ENCODE data around the gene SFMBT1.

SFMBT1 gene

GRCh38 chr3:53077476-53078220 is 31.8 kb upstream of the SFMBT1 start:
- Histone ChIP-seq H3K9ac (ENCODE audit: low read depth, low read length) (no peak overlapping the region), H3K4me3 (ENCODE audit: low read depth in 1 of 2, low read length in 2 of 2) (no peak overlapping the region), H3K9me3 (ENCODE audit: insufficient read depth, low read length, severe bottlenecking) (no peaks in the 10 kb centered on the region), H3K79me2 (ENCODE audit: insufficient read depth, low read length) (no peaks in the 10 kb centered on the region), H3K27me3 (ENCODE audit: insufficient read depth, low read length, poor library complexity) (no peaks in the 10 kb centered on the region), H3K36me3 (ENCODE audit: insufficient read depth, low read length) (no peaks in the 10 kb centered on the region), H3K27ac (ENCODE audit: low read length) (no peak overlapping the region), H3K4me1 (ENCODE audit: insufficient read depth, low read length) (peaks cover 6% of the 10 kb centered on the region), H3K4me2 (ENCODE audit: insufficient read depth, low read length) (no peak overlapping the region), H4K20me1 (ENCODE audit: insufficient read depth, low read length) (no peaks in the 10 kb centered on the region), H2AFZ (ENCODE audit: low read depth, low read length) (no peak overlapping the region)
- TF ChIP-seq CTCF (IDR thresholded peaks at IDR 0.05; ENCODE audit: borderline replicate concordance, extremely low read depth, low read length, poor library complexity, severe bottlenecking) (no peak), EZH2 (IDR thresholded peaks at IDR 0.05; ENCODE audit: borderline replicate concordance, low read depth, low read length, severe bottlenecking) (no peak)
- no peak for DNase-seq
- ATAC-seq (ENCODE audit: insufficient read depth, low read depth) = no peak

- H3K27me3 ChIP-seq (ENCODE audit: insufficient read depth, low read length, poor library complexity) = no peaks in the 10 kb centered on the region
- H3K27ac ChIP-seq (ENCODE audit: low read length) = no peak overlapping the region
- no peak overlapping the region for H3K9ac ChIP-seq (ENCODE audit: low read depth, low read length)
- DNase-seq (no peak), ATAC-seq (ENCODE audit: insufficient read depth, low read depth) (no peak)
- H2AFZ ChIP-seq (ENCODE audit: low read depth, low read length) = no peak overlapping the region
- H4K20me1 ChIP-seq (ENCODE audit: insufficient read depth, low read length) = no peaks in the 10 kb centered on the region
- no peaks in the 10 kb centered on the region for H3K79me2 ChIP-seq (ENCODE audit: insufficient read depth, low read length)
- H3K36me3 ChIP-seq (ENCODE audit: insufficient read depth, low read length) = no peaks in the 10 kb centered on the region
- H3K9me3 ChIP-seq (ENCODE audit: insufficient read depth, low read length, severe bottlenecking) = no peaks in the 10 kb centered on the region
- no peak overlapping the region for H3K4me2 ChIP-seq (ENCODE audit: insufficient read depth, low read length)
- TF ChIP-seq CTCF (IDR thresholded peaks at IDR 0.05; ENCODE audit: borderline replicate concordance, extremely low read depth, low read length, poor library complexity, severe bottlenecking) (no peak), EZH2 (IDR thresholded peaks at IDR 0.05; ENCODE audit: borderline replicate concordance, low read depth, low read length, severe bottlenecking) (no peak)
- H3K4me3 ChIP-seq (ENCODE audit: low read depth in 1 of 2, low read length in 2 of 2) = no peak overlapping the region
- H3K4me1 ChIP-seq (ENCODE audit: insufficient read depth, low read length) = peaks cover 15% of the 10 kb centered on the region
Observed at GRCh38 chr3:53075743-53076140, 29.9 kb upstream of the SFMBT1 start.

GRCh38 chr3:53074761-53075742 is 29.2 kb upstream of the SFMBT1 start:
- no peaks in the 10 kb centered on the region for H3K36me3 ChIP-seq (ENCODE audit: insufficient read depth, low read length)
- no peaks in the 10 kb centered on the region for H3K27me3 ChIP-seq (ENCODE audit: insufficient read depth, low read length, poor library complexity)
- no peak overlapping the region for H3K9ac ChIP-seq (ENCODE audit: low read depth, low read length)
- ATAC-seq (ENCODE audit: insufficient read depth, low read depth) = no peak
- no peaks in the 10 kb centered on the region for H3K9me3 ChIP-seq (ENCODE audit: insufficient read depth, low read length, severe bottlenecking)
- TF ChIP-seq EZH2 (IDR thresholded peaks at IDR 0.05; ENCODE audit: borderline replicate concordance, low read depth, low read length, severe bottlenecking) = no peak
- TF ChIP-seq CTCF (IDR thresholded peaks at IDR 0.05; ENCODE audit: borderline replicate concordance, extremely low read depth, low read length, poor library complexity, severe bottlenecking) = no peak
- DNase-seq = no peak
- H3K4me2 ChIP-seq (ENCODE audit: insufficient read depth, low read length) = no peak overlapping the region
- no peak overlapping the region for H2AFZ ChIP-seq (ENCODE audit: low read depth, low read length)
- H3K79me2 ChIP-seq (ENCODE audit: insufficient read depth, low read length) = no peaks in the 10 kb centered on the region
- no peak overlapping the region for H3K4me3 ChIP-seq (ENCODE audit: low read depth in 1 of 2, low read length in 2 of 2)
- no peak overlapping the region for H3K27ac ChIP-seq (ENCODE audit: low read length)
- H3K4me1 ChIP-seq (ENCODE audit: insufficient read depth, low read length) = peaks cover 15% of the 10 kb centered on the region
- no peaks in the 10 kb centered on the region for H4K20me1 ChIP-seq (ENCODE audit: insufficient read depth, low read length)

All from DND-41 (cell line).